HEK293 (cell line): ENCODE measurements around the gene B9D1.

Experiments used
- CTCF ChIP-seq: fragments of 450-650 bp; formaldehyde crosslinking; IDR thresholded peaks from 2 replicates; pipeline ENCODE4 v1.5.1; 2016; ENCODE audit warnings: missing biosample characterization, missing genetic modification characterization
- ELK4 ChIP-seq: IDR thresholded peaks from 2 replicates; pipeline ENCODE4 v1.6.1; 2011; ENCODE audit warnings: mild to moderate bottlenecking, low read depth, low read length, borderline replicate concordance
- KLF8 ChIP-seq: fragments of 450-650 bp; formaldehyde crosslinking; IDR thresholded peaks from 2 replicates; pipeline ENCODE4 v1.5.1; 2016; ENCODE audit warnings: missing biosample characterization, missing genetic modification characterization
- MZF1 ChIP-seq: fragments of 450-650 bp; formaldehyde crosslinking; IDR thresholded peaks from 2 replicates; pipeline ENCODE4 v1.5.1; 2017; ENCODE audit warnings: missing biosample characterization, missing genetic modification characterization, borderline replicate concordance
- RBAK ChIP-seq: fragments of 450-650 bp; formaldehyde crosslinking; IDR thresholded peaks from 2 replicates; pipeline ENCODE4 v1.5.1; 2016; ENCODE audit warnings: missing biosample characterization, missing genetic modification characterization
- SETDB1 ChIP-seq: IDR thresholded peaks from one replicate; pipeline ENCODE4 v1.6.1; 2017; ENCODE audit warnings: mild to moderate bottlenecking, low read length, moderate library complexity, mixed read lengths; ENCODE audit not compliant: insufficient read length
- SP2 ChIP-seq: fragments of 450-650 bp; formaldehyde crosslinking; IDR thresholded peaks from 2 replicates; pipeline ENCODE4 v1.5.1; 2016; ENCODE audit warnings: missing biosample characterization, missing genetic modification characterization
- YY2 ChIP-seq: fragments of 450-650 bp; formaldehyde crosslinking; IDR thresholded peaks from 2 replicates; pipeline ENCODE4 v1.5.1; 2016; ENCODE audit warnings: missing biosample characterization, missing genetic modification characterization
- ZBTB1 ChIP-seq: fragments of 450-650 bp; formaldehyde crosslinking; IDR thresholded peaks from 2 replicates; pipeline ENCODE4 v1.5.1; 2016; ENCODE audit warnings: missing biosample characterization, missing genetic modification characterization
- ZBTB10 ChIP-seq: fragments of 450-650 bp; formaldehyde crosslinking; IDR thresholded peaks from 2 replicates; pipeline ENCODE4 v1.5.1; 2016; ENCODE audit warnings: missing biosample characterization, missing genetic modification characterization
- ZEB2 ChIP-seq: fragments of 450-650 bp; formaldehyde crosslinking; IDR thresholded peaks from 2 replicates; pipeline ENCODE4 v1.5.1; 2016; ENCODE audit warnings: missing biosample characterization, missing genetic modification characterization
- ZNF148 ChIP-seq: fragments of 450-650 bp; formaldehyde crosslinking; IDR thresholded peaks from 2 replicates; pipeline ENCODE4 v1.5.0; 2017; ENCODE audit warnings: missing biosample characterization, missing genetic modification characterization, borderline replicate concordance
- ZNF157 ChIP-seq: fragments of 450-650 bp; formaldehyde crosslinking; IDR thresholded peaks from 2 replicates; pipeline ENCODE4 v1.5.1; 2016; ENCODE audit warnings: missing biosample characterization, missing genetic modification characterization
- ZNF174 ChIP-seq: fragments of 450-650 bp; formaldehyde crosslinking; IDR thresholded peaks from 2 replicates; pipeline ENCODE4 v1.5.0; 2017; ENCODE audit warnings: missing biosample characterization, mild to moderate bottlenecking, missing genetic modification characterization
- ZNF248 ChIP-seq: fragments of 450-650 bp; formaldehyde crosslinking; IDR thresholded peaks from 2 replicates; pipeline ENCODE4 v1.5.1; 2017; ENCODE audit warnings: missing biosample characterization, missing genetic modification characterization
- ZNF26 ChIP-seq: fragments of 450-650 bp; formaldehyde crosslinking; IDR thresholded peaks from 2 replicates; pipeline ENCODE4 v1.5.1; 2016; ENCODE audit warnings: missing biosample characterization, missing genetic modification characterization
- ZNF292 ChIP-seq: fragments of 450-650 bp; formaldehyde crosslinking; IDR thresholded peaks from 2 replicates; pipeline ENCODE4 v1.5.1; 2016; ENCODE audit warnings: low read depth, missing biosample characterization, missing genetic modification characterization, borderline replicate concordance
- ZNF311 ChIP-seq: fragments of 450-650 bp; formaldehyde crosslinking; IDR thresholded peaks from 2 replicates; pipeline ENCODE4 v1.5.1; 2017; ENCODE audit warnings: missing biosample characterization, missing genetic modification characterization, borderline replicate concordance
- ZNF366 ChIP-seq: fragments of 450-650 bp; formaldehyde crosslinking; conservative IDR thresholded peaks from 2 replicates; pipeline ENCODE4 v1.5.1; 2016; ENCODE audit warnings: missing biosample characterization, missing genetic modification characterization
- ZNF398 ChIP-seq: fragments of 450-650 bp; formaldehyde crosslinking; IDR thresholded peaks from 2 replicates; pipeline ENCODE4 v1.5.1; 2017; ENCODE audit warnings: missing biosample characterization, missing genetic modification characterization
- ZNF48 ChIP-seq: fragments of 450-650 bp; formaldehyde crosslinking; IDR thresholded peaks from 2 replicates; pipeline ENCODE4 v1.5.1; 2016; ENCODE audit warnings: missing biosample characterization, missing genetic modification characterization
- ZNF596 ChIP-seq: fragments of 450-650 bp; IDR thresholded peaks from 2 replicates; pipeline ENCODE4 v1.5.0; 2018; ENCODE audit warnings: missing biosample characterization, mild to moderate bottlenecking, missing genetic modification characterization, moderate library complexity
- ZNF621 ChIP-seq: fragments of 450-650 bp; formaldehyde crosslinking; IDR thresholded peaks from 2 replicates; pipeline ENCODE4 v1.5.1; 2017; ENCODE audit warnings: missing biosample characterization, missing genetic modification characterization
- ZNF704 ChIP-seq: fragments of 450-650 bp; formaldehyde crosslinking; IDR thresholded peaks from 2 replicates; pipeline ENCODE4 v1.5.1; 2016; ENCODE audit warnings: missing biosample characterization, missing genetic modification characterization
- ZNF837 ChIP-seq: fragments of 450-650 bp; formaldehyde crosslinking; IDR thresholded peaks from 2 replicates; pipeline ENCODE4 v1.5.1; 2016; ENCODE audit warnings: missing biosample characterization, missing genetic modification characterization

Gene B9D1

GRCh38 chr17:19378416-19379360, 16.2 kb upstream of the B9D1 start, which contains the start of gene MAPK7 (continued):
- TF ChIP-seq ZNF148 (tag by site-specific recombination) (no peak), ZBTB1 (tag by site-specific recombination) (no peak), ZNF157 (no peak), ZNF398 (tag by site-specific recombination) (no peak), CTCF (tag by site-specific recombination) (no peak), RBAK (tag by site-specific recombination) (no peak), YY2 (tag by site-specific recombination) (no peak), ZEB2 (tag by site-specific recombination) (no peak), MZF1 (tag by site-specific recombination) (no peak), ZNF366 (tag by site-specific recombination) (no peak), ZNF174 (tag by site-specific recombination) (no peak), ZNF311 (tag by site-specific recombination) (no peak), ELK4 (no peak), ZNF621 (no peak), ZNF26 (no peak), ZNF596 (tag by site-specific recombination) (no peak), ZNF248 (tag by site-specific recombination) (no peak), KLF8 (no peak; the same call in 1 of the 2 replicates), ZBTB10 (tag by site-specific recombination) (0 out of 2 replicates have a peak, but pooled peaks have one; percentile 47), ZNF837 (tag by site-specific recombination) (no peak), ZNF48 (tag by site-specific recombination) (no peak), ZNF704 (tag by site-specific recombination) (no peak), SP2 (tag by site-specific recombination) (no peak), SETDB1 (no peak), ZNF292 (tag by site-specific recombination) (no peak)
